Dedifferentiated amniotic fluid mesenchymal stem cell (primary cell): ENCODE results near the gene SPTBN2.

Experiments used
- DNase-seq: peaks from one replicate; pipeline ENCODE4 v3.0.0-alpha.2; 2016; ENCODE audit errors: extremely low spot score

SPTBN2 gene

DNA sequence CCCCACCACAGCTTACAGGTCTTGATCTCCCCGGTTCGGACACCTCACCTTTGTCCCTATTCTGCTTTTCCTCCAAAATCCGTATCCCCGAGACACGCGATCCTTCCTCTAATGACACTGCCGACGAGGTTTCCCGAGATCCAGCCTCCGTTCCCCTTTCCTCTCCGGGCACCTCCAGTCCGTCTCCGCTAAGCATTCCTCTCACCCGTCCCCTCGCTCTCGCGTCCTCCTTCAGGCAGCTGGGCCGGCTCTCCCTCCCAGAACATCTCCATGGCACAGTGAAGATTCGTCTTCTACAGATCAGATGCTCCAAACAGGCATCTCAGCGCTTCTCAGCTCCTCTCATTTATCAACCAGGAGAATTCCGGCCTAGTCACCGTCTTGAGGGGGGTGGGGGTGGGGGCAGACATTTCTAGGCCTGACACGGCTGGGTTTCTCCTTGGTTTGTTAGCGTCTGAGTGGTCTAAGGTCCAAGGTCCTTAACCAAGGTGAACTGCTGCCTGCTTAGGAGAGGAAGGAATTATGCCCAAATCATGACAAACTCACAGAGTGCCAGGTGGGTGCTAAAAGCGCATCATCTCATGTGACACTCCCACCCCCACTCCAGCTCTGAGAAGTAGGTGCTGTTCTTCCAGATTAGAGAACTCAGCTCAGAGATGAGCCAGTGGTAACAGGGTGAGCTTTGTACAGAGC is at the start of gene SPTBN2:
Gene SPTBN2, minus strand, starts transcription at position 524 of the 693 bp plus-strand sequence. CDS start 7,976 bp downstream, outside the sequence.
- DNase-seq, result no peak

DNA sequence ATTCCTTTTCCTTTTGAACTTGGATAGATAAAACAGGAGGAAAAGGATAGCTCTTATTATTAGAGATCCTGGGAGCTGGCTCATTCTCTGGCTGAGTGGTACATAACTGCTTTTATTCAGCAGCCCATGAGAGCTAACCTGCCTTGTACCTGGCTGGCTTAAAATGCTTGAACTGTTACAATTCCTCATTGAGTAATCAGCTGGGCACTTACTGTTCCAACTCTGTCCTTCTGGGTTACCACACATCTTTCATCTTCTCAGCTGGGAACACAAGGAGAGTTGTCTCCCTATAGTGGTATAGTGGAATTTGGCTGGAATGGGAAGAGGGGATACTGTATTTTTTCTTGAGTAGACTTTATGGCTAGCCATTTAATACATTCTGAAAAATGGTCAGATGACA is 39.8 kb upstream of the SPTBN2 start:
- no peak for DNase-seq

DNA sequence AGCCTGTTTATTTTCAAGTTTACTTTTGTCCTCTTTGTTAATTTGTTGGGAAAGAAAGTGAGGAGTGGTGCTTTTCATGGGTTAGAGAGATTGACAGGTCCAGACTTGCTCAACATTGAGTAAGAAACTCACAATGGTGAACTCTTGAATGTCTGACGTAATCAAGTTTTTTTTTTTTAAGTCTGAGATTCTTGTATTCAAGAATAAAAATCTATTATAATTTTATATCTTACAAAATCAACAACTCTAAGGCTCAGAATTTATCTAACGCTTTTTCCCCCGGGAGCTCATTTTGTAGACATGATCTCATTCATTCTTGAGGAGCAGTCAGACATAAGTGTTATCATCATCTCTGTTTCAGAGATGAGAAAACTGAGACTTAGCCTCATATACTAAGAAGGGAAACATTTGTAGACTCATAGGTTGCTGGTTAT is 39.1 kb upstream of the SPTBN2 start:
- DNase-seq, result no peak

DNA sequence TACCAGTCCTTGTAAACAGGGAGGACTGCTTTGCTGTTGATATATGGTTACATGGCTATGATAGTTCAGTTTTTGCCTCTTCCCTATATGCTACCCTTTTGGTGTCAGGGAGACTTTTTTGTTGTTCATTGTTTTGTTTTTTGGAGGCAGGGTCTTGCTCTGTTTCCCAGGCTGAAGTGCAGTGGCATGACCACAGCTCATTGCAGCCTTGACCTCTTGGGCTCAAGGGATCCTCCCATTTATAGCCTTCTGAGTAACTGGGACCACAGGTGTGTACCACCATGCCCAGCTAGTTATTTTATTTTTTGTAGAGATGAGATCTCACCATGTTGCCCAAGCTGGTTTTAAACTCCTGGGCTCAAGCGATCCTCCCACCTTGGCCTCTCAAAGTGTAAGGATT is 38.6 kb upstream of the SPTBN2 start:
- DNase-seq, result no peak

DNA sequence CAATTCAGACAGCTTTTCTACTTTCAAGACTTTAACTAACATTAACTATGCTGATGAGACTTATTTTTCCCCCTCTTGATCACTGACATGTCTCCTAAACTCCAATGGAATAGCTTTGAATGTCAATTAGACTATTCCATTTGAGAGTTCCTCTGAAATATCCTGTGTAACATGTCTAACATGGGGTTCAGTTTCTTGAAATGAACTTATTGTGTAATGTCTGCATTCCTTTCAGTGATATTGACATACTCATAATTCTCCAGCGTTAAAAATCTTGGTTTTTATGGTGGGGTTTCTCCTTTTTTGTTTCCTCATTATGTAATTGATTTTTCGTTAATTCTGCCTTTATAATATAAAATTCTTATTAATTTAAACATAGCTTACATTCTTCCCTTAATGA is 37.7 kb upstream of the SPTBN2 start:
- no peak for DNase-seq

DNA sequence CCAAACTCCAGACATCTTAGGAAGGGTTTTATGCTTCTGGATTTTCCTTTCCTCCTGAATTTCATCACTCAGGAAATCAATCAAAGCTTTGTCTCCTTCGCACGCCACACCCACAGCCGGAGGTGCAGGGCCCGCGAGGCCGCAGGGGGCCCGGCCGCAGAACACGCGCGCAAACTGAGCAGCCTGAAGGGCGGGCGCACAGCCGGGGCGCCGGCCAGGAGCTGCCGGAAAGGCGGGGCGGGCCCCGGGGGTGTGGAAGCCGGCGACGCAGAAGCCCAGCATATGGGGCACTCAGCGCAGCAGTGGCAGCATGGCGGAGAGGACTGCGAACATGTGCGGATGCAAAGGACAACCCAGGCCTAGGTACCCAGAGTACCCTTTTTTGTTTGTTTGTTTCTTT is 33.1 kb upstream of the SPTBN2 start:
- DNase-seq, result no peak

DNA sequence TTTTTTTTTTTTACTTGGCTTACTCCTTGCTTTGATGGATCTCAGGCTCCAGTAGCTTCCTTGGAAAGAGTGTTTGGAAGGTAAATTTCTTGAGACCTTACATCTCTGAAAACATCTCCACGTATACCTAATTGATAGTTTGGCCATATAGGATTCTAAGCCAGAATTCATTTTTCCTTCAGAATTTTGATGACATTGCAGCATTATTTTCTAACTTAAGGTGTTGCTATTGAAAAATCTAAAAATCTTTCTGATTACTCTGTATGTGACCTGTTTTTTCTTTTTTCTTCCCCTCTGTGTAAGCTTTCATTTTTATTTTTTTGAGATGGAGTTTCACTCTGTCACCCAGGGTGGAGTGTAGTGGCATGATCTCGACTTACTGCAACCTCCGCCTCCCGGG is 23.1 kb upstream of the SPTBN2 start:
- DNase-seq, result no peak

DNA sequence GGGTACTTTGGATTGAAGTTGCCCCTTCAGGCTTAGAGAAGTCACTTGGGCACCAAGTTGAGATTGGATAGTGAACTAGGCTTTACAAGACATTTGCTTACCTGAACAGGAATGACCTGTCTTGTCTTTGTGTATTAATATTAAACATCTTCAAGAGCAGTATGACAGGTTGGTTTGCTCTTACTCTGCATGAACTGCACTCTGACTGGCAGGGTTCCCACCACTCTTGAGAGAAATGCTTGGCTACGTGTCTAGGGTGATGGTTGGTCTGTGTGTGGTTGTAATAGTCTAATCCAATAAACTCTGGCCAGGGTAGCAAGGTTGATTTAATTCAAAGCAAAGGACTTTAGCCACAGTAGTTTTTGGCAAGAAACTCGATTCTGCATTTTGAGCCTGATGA is 20.1 kb upstream of the SPTBN2 start:
- no peak for DNase-seq

DNA sequence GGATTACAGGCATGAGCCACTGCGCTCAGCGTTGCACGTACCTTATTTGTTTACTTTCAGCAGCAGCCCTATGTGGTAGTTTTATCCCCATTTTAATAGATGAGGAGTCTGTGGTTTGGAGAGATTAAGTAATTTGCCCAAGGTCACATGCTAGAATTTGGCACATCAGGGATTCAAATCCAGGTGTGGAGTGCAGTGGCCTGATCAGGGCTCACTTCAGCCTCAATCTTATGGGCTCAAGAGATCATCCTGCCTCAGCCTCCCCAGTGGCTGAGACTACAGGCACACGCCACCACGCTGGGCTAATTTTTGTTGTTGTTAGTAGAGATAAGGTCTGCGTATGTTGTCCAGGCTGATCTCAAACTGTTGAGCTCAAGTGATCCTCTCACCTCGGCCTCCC is 18.5 kb upstream of the SPTBN2 start:
- no peak for DNase-seq

DNA sequence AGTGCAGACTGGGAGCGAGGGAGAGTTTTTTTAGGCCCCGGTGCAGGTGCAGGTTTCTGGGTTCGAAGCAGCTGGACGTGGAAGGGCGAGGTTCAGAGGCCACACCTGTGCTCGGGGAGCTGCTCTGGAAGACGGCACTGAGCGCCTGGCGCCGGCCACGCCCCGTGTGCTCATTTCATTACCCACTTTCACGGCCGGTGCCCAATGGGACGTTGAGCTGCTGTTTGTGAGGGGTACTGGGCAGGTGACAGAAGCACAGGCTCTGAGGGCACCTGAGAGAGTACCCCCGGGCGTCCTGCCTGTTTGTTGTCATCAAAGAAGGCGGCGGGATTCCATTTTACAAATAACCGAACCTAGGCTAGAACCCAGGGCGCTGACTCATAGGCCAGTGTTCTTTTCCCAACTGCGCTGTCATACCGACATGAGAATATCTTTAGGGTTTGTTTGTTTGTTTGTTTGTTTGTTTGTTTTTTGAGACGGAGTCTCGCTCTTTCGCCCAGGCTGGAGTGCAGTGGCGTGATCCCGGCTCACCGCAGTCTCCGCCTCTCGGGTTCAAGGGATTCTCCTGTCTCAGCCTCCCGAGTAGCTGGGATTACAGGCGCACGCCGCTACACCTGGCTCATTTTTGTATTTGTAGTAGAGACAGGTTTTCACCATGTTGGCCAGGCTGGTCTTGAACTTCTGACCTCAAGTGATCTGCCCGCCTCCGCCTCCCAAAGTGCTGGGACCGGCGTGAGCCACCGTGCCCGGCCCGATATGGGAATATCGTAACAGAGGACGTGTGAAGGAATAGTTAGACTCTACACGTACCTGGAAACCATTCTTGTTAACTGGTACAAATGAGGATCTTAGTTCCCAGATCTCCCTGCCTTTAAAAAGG is 16.6 kb upstream of the SPTBN2 start:
- no peak for DNase-seq

DNA sequence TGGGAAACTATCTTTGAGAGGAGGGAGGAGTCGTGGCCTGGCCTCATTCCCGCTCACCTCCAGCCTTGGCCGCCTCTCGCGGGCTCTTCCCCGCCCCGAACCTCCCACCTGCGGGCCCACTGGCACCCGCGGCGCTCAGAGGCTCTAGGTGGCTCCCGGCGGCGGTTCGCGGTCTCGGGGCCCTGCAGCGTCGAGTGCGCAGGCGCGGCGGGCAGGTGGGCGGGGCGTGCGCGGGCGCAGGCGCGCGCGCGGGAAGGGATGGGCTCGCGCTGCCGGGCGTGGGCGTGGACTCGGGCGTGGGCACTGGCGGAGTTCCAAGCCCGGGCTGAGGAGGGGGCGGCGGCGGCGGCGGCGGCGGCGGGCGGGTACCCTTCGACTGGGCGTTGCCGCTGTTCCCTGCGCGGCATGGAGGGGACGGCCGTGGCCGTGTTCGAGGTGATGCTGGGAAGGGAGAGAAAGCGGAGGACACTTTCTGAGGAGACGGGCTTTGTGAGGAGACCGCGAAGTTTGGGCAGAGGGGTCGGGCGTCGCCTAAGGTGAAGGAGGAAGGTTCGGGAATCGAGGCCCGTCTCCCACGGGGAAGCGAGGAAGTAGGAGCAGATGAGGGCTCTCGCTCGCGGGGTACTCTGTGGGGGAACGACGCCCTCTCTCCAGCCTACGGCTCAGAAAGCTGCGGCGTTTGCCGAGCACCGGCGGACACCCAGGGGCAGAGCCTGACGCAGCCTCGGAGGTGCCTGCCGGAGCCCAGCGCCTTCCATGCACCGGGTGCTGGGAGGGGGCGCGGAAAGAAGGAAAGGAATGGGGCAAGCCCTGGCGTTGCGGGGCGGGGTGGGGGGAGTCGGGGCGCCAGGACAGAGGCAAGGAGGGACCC is 15.7 kb upstream of the SPTBN2 start:
- peak; percentile 65 for DNase-seq

DNA sequence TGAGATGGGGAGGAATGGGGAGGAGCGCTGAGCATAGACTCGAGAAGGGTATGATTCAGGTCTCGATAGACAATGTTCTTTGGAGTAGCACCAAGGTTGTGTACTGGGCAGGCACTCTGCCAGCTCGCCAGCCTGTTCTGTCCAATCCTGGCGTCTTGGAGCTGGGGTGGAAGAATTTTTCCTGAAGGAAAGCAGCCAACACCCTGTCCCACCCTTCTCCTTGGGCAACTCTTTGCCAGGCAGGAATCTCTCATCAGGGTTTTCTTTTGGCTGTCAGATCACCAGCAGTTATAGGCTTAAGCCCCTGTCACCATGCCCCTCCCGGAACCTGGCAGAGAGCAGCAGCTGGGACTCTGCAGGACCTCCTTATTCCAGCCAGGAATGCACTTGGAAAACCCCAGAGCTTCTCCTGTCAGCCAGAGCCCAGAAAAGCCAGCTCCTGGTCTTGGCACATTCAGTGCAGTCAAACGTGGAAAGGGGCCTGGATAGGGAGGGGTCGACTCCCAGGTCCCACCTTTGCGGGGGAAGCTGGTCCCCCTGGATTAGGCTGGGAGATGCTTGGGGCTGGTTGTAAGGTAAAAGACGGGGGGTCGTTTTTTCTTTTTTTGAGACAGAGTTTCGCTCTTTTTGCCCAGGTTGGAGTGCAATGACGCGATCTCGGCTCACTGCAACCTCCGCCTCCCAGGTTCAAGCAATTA is 14.4 kb upstream of the SPTBN2 start:
- DNase-seq, result no peak

DNA sequence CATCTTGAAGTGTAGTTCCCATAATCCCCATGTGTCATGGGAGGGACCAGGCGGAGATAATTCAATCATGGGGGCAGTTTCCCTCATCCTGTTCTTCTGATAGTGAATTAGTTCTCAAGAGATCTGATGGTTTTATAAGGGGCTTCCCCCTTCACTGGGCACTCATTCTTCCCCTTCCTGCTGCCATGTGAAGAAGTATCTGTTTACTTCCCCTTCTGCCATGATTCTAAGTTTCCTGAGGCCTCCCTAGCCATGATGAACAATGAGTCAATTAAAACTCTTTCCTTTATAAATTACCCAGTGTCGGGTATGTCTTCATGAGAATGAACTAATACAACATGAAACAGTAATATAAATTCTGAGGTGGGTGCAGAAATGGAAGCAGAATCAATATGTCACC is 12.1 kb upstream of the SPTBN2 start:
- DNase-seq, result no peak

DNA sequence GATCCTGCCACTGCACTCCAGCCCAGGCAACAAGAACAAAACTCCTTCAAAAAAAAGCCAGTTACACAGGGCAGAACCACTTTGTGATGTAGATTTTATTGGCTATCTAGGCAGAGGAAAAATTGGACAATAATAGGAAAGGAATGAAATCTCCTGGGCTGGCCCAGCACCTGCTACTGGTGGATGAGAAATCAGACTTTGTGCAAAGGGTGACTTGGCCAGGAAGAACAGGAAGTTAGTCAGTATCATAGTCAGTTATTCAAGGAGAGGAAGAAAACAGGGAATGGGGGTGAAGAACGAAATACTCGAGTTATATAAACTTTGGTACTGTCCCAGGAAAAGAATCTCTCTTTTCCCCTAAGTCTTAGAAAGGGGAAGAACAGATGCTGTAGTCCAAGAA is 11.0 kb upstream of the SPTBN2 start:
- no peak for DNase-seq

DNA sequence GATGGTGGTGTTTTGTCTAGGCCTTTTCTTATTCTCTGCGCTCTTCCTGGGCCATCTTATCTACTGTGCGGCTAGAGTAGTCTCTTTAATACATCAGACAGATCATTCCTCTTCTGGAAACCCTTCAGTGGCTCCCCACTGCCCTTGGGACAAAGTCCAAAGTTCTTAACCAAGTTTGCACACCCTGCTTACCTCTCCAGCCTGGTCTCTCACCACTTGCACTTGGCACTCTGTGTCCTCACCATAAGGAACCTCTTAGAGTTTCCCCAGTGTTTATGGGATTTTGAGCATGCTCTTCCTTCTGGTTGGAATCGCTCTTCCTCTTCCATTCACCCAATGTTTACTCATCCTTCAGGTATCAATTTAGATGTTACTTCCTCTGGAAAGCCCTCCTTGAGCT is 5.2 kb upstream of the SPTBN2 start:
- DNase-seq, result no peak

DNA sequence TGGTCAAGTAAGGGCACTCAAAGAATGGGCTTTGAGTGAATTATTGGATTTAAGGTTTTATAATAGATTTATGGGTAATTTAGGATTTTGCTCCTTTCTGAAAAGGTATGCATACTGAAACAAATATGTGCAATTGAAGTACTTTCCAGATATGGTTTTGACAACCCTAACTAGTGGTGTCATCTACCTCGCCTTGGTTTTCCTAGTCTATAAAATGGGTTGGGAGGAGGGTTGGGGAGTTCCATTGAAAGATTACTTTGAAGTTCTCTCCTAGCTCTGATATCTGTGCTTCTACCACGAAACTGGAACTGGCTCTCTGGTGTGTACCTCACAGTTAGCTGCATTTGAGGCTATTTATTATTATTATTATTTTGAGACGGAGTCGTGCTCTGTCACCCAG is 431 bp upstream of the SPTBN2 start:
- DNase-seq, result no peak

DNA sequence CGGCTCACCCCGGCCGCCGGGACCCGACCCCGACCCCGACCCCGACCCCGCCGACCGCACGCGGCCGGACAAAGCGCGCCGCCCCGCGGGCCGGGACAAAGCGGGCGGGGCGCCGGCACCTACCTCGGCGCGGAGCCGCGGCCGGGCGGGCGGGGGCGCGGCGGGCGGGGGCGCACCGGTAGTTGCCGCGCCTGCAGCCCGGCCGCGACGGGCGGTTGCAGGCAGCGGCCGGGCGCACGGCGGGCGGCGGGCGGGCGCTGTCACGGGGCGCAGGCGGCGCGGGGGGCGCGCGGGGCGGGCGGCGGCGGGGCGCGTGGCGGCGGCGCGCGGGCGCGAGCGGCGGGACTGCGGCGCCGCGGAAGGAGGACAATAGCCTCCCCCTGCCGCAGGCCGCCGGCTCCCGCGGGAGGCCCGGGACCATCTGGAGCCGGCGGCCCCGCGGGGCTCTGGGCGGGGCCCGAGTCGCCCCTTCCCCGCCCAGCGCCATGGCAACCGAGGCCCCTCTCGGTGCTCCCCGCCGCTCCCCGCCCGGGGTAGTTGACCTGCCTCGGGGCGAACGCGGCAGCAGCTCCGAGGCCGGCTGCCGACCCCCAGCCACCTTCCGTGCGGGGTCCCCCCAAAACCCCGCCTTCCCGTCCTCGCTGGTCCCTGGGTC is 851 bp downstream of the SPTBN2 start:
- no peak for DNase-seq

DNA sequence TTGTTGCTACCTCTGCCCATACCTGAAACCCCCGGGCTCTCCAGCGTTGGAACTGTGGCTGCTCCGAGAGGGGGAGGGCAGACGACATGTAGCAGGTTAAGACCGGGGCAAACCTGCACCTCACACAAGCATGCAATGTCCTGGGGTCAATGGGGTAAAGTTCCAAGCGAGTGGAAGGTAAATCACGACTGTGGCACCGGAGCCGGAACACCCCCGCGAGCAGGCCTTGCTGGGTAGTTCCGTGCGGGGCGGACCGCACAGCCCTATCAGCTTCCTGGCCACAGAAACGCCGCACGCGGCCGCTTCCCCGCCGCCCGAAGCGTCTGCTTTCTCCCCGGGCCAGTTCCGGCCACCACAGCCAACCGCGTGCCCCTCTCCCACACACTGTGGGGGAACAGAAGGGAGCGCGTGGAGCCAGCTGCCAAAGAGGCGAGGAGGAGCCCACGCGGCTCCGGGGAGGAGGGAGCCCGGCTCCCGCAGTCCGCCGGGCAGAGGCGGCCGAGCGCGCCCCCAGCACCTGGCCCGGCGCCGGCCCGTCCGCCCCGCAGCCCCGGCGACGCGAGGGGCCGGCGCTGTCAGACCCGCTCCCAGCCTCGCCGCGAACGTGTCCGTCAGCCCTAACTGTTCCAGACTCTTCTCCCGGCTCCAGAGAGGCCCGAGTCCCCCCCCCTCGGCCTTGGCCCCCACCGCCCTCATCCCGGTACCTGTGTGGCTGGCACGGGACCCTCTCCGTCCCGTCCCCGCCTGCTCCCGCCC is 1.6 kb downstream of the SPTBN2 start:
- DNase-seq, result no peak

DNA sequence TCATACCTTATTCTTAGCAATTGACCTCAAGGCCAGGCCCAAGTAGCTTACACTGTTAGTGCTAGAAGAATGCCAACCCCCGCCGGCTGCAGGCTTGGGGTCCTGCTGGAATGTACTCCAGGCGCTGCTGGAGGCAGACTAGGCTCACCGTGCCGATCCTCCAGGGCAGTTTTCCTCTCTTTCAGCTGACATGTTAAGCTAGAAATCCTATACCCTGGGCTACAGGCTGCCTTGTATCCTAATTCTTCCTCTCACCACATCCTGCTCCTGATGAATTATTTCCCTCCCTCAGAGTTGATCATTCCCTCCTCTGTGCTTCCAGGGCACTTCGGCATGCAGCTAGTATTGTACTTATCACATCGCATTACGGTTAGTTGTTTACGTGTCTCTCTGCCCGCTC is 3.4 kb downstream of the SPTBN2 start:
- no peak for DNase-seq

DNA sequence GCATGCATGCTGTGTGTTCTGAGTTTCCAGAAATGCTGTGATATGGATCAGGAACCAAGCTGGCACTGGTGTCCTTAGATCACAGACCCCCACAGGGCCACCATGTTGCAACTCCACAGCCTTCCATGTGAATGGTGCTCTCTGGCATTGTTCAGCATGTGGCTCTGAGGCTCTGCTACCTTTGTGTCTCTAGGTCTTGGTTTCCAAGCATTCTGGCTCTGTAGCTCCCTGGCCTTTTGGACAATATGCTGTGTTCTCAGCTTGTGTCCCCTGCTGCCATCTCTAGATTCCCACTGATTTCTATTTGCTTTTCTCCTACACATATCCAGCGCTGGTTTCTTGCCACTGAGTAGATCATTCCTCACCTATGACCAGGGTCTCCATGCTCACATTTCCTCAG is 3.9 kb downstream of the SPTBN2 start:
- no peak for DNase-seq
